GM23338 (cell line): ENCODE measurements around the gene PRR29. TPM values are rescaled to one million over a fixed set of nuclear protein-coding genes. Genes with fewer than 3 reads are reported as not detected.

Source experiments
- ATAC-seq: fragments of 200-7000 bp; cut with Tn5 transposase; 3 replicates; pipeline ENCODE4 v1.9.1; 2020
- DNase-seq: peaks from one replicate; pipeline ENCODE4 v3.0.0-alpha.2; 2015; ENCODE audit warnings: low spot score
- H2AFZ ChIP-seq: fragments of 200-600 bp; sonication (generic); 2 replicates; pipeline ENCODE4 v1.8.0; 2016; ENCODE audit warnings: antibody characterized with exemption, mild to moderate bottlenecking, moderate library complexity
- H3F3A ChIP-seq: fragments of 200-600 bp; sonication (generic); replicated peaks from 2 replicates; pipeline ENCODE4 v1.8.0; 2017; ENCODE audit warnings: antibody characterized with exemption, mixed run types, low read depth
- H3K27ac ChIP-seq: fragments of 200-600 bp; sonication (generic); 2 replicates; pipeline ENCODE4 v1.6.1; 2016; ENCODE audit warnings: low read depth
- H3K27me3 ChIP-seq: fragments of 200-600 bp; sonication (generic); 2 replicates; pipeline ENCODE4 v1.8.0; 2016; ENCODE audit warnings: mild to moderate bottlenecking, mixed run types, moderate library complexity; ENCODE audit not compliant: insufficient read depth
- H3K36me3 ChIP-seq: fragments of 200-600 bp; sonication (generic); 2 replicates; pipeline ENCODE4 v1.8.0; 2016; ENCODE audit warnings: mild to moderate bottlenecking; ENCODE audit not compliant: insufficient read depth
- H3K4me1 ChIP-seq: fragments of 200-600 bp; sonication (generic); 2 replicates; pipeline ENCODE4 v1.8.0; 2016; ENCODE audit warnings: mild to moderate bottlenecking, moderate library complexity; ENCODE audit not compliant: insufficient read depth
- H3K4me2 ChIP-seq: fragments of 200-600 bp; sonication (generic); 2 replicates; pipeline ENCODE4 v1.7.1; 2017; ENCODE audit warnings: mixed run types
- H3K4me3 ChIP-seq: fragments of 200-600 bp; sonication (generic); 2 replicates; pipeline ENCODE4 v1.6.1; 2016; ENCODE audit warnings: mixed run types
- H3K79me2 ChIP-seq: fragments of 200-600 bp; sonication (generic); replicated peaks from 2 replicates; pipeline ENCODE4 v1.8.0; 2017; ENCODE audit warnings: mild to moderate bottlenecking; ENCODE audit not compliant: insufficient read depth
- H3K9me2 ChIP-seq: fragments of 200-600 bp; sonication (generic); 2 replicates; pipeline ENCODE4 v1.8.0; 2017; ENCODE audit not compliant: insufficient read depth
- H4K20me1 ChIP-seq: fragments of 200-600 bp; sonication (generic); replicated peaks from 2 replicates; pipeline ENCODE4 v1.8.0; 2017; ENCODE audit warnings: mild to moderate bottlenecking; ENCODE audit not compliant: insufficient read depth
- H3K27ac Mint-ChIP-seq: 2 replicates; pipeline ENCODE4 v1.8.0; 2020; ENCODE audit warnings: inconsistent platforms, mild to moderate bottlenecking, moderate library complexity, mixed read lengths
- H3K27me3 Mint-ChIP-seq: 3 replicates; pipeline ENCODE4 v1.8.0; 2022; ENCODE audit warnings: low read depth, mild to moderate bottlenecking, moderate library complexity, mixed read lengths, inconsistent platforms; ENCODE audit not compliant: insufficient read depth, poor library complexity
- H3K36me3 Mint-ChIP-seq: 3 replicates; pipeline ENCODE4 v1.8.0; 2021; ENCODE audit warnings: low read depth, mild to moderate bottlenecking, inconsistent platforms, moderate library complexity, mixed read lengths
- H3K4me1 Mint-ChIP-seq: 3 replicates; pipeline ENCODE4 v1.8.0; 2020; ENCODE audit warnings: mild to moderate bottlenecking, inconsistent platforms, mixed read lengths
- H3K4me3 Mint-ChIP-seq: 3 replicates; pipeline ENCODE4 v1.8.0; 2021; ENCODE audit warnings: moderate library complexity, mild to moderate bottlenecking, inconsistent platforms, mixed read lengths
- H3K9me3 Mint-ChIP-seq: 3 replicates; pipeline ENCODE4 v1.8.0; 2020; ENCODE audit warnings: moderate library complexity, mild to moderate bottlenecking, inconsistent platforms, mixed read lengths
- CREB1 ChIP-seq: fragments of 250-450 bp; sonication (Bioruptor Pico); IDR thresholded peaks from 2 replicates; pipeline ENCODE4 v1.5.0; 2020; ENCODE audit warnings: low read depth, mild to moderate bottlenecking, moderate library complexity
- EZH2 ChIP-seq: fragments of 200-600 bp; sonication (generic); IDR thresholded peaks from one replicate; pipeline ENCODE4 v1.8.0; 2017; ENCODE audit warnings: antibody characterized with exemption, mild to moderate bottlenecking, low read depth; ENCODE audit not compliant: unreplicated experiment
- EZH2phosphoT487 ChIP-seq: fragments of 200-600 bp; sonication (generic); IDR thresholded peaks from one replicate; pipeline ENCODE4 v1.8.1; 2018; ENCODE audit warnings: antibody characterized with exemption; ENCODE audit not compliant: unreplicated experiment
- JUNB ChIP-seq: IDR thresholded peaks from one replicate; pipeline ENCODE4 v1.6.1; 2016; ENCODE audit warnings: antibody characterized with exemption; ENCODE audit not compliant: unreplicated experiment
- NANOG ChIP-seq: IDR thresholded peaks from 2 replicates; pipeline ENCODE4 v1.6.1; 2016; ENCODE audit warnings: antibody characterized with exemption, borderline replicate concordance
- POLR2AphosphoS5 ChIP-seq: IDR thresholded peaks from 2 replicates; pipeline ENCODE4 v1.6.1; 2016; ENCODE audit warnings: antibody characterized with exemption, low read depth
- STAT1 ChIP-seq: IDR thresholded peaks from one replicate; pipeline ENCODE4 v1.6.1; 2016; ENCODE audit warnings: antibody characterized with exemption; ENCODE audit not compliant: unreplicated experiment
- ZNF114 ChIP-seq: fragments of 250-450 bp; sonication (Bioruptor Pico); IDR thresholded peaks from 2 replicates; pipeline ENCODE4 v1.5.0; 2020; ENCODE audit warnings: mild to moderate bottlenecking, moderate library complexity
- ZNF331 ChIP-seq: fragments of 250-450 bp; sonication (Bioruptor Pico); IDR thresholded peaks from 2 replicates; pipeline ENCODE4 v1.5.0; 2020; ENCODE audit warnings: low read depth, mild to moderate bottlenecking, moderate library complexity
- polyA plus RNA-seq: library from polyadenylated mRNA; unstranded; fragments of >200 nt; fragmentation: Nextera tagmentation; extraction: Ambion mirVana; gene quantifications from 2 replicates; pipeline ENCODE4 v1.2.1, GENCODE V29; 2016
- total RNA-seq: library from RNA; depleted of rRNA; stranded (reverse); fragments of >200 nt; shearing (Covaris generic); gene quantifications from 2 replicates; pipeline ENCODE4 v1.2.3, GENCODE V29; 2014
- TF ChIP-seq, protein P1 (sequence below): IDR thresholded peaks from 2 replicates; pipeline ENCODE4 v1.6.1; 2016; ENCODE audit warnings: antibody characterized with exemption
- TF ChIP-seq, protein P2 (sequence below): fragments of 250-450 bp; sonication (Bioruptor Pico); IDR thresholded peaks from 2 replicates; pipeline ENCODE4 v1.5.0; 2020; ENCODE audit warnings: mild to moderate bottlenecking, moderate library complexity
- TF ChIP-seq, protein P3 (sequence below): IDR thresholded peaks from one replicate; pipeline ENCODE4 v1.6.1; 2018; ENCODE audit warnings: antibody characterized with exemption; ENCODE audit not compliant: unreplicated experiment
- TF ChIP-seq, protein P4 (sequence below), 2 experiments: fragments of 200-600 bp in 1 of 2; sonication (generic) in 1 of 2; conservative IDR thresholded peaks; 2 replicates each; pipeline versions ENCODE4 v1.5.1 to v1.6.1; 2016 to 2017; ENCODE audit warnings: antibody characterized with exemption in 2 of 2, low read depth in 2 of 2, mild to moderate bottlenecking in 2 of 2, moderate library complexity in 1 of 2

Gene PRR29
- total and polyA plus RNA-seq, 2 experiments from 2014 or later, result 0.24 to 1.3 TPM

DNA sequence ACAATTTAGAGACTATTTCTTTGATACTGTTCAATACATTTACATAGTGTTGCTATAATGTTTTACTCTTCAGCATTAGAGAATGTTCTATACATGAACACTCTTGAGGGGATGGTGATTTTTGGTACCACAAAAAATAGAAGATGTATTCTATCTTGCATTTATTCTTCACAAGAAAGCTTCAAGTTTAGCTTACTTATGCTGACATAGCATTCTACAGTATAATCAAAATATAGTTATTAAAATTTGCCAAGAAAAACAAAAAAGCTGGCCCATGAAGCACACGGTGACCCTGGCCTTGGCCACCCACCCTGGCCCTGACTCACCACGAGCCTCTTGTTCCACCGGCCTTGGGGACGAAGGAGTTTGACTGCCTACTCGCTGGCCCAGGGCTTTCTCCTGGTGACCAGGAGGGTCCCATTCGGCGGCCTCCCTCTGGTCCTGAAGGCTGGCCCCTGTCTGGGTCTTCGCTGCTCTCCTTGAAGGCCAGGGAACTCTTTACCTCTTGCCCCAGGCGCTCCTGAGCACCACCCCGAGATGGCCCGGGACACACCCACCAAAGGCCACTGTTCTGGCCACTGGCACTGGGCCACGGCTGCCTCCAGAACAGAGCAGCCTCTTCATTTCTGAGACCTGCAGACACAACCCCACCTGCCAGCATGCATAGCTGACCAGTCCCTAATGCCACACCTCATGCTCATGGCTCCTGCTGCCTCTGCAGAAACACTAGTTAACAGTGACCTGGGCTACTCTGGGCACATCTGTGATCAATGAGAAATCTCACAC lies 44.7 kb downstream of the PRR29 start:
- H4K20me1 ChIP-seq, result no peaks in the 10 kb centered on the region
- no peaks in the 10 kb centered on the region for H3F3A ChIP-seq
- no peak overlapping the region for H3K27ac ChIP-seq
- H3K9me2 ChIP-seq, result no peaks in the 10 kb centered on the region
- no peak overlapping the region for H3K4me2 ChIP-seq
- Mint-ChIP-seq H3K4me3 (no peak overlapping the region), H3K4me1 (no peaks in the 10 kb centered on the region), H3K27me3 (peaks cover 4% of the 10 kb centered on the region), H3K36me3 (no peaks in the 10 kb centered on the region), H3K9me3 (no peaks in the 10 kb centered on the region), H3K27ac (no peak overlapping the region)
- no peaks in the 10 kb centered on the region for H3K36me3 ChIP-seq
- H2AFZ ChIP-seq, result no peak overlapping the region
- H3K79me2 ChIP-seq, result no peaks in the 10 kb centered on the region
- no peak overlapping the region for H3K4me3 ChIP-seq
- TF ChIP-seq POLR2AphosphoS5, result no peak
- no peak for TF ChIP-seq CREB1 (CRISPR knock-in tag)
- no peak for TF ChIP-seq ZNF331 (CRISPR knock-in tag)
- TF ChIP-seq, protein P1, sequence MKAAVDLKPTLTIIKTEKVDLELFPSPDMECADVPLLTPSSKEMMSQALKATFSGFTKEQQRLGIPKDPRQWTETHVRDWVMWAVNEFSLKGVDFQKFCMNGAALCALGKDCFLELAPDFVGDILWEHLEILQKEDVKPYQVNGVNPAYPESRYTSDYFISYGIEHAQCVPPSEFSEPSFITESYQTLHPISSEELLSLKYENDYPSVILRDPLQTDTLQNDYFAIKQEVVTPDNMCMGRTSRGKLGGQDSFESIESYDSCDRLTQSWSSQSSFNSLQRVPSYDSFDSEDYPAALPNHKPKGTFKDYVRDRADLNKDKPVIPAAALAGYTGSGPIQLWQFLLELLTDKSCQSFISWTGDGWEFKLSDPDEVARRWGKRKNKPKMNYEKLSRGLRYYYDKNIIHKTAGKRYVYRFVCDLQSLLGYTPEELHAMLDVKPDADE, result no peak
- no peak for TF ChIP-seq JUNB
- TF ChIP-seq, protein P2, sequence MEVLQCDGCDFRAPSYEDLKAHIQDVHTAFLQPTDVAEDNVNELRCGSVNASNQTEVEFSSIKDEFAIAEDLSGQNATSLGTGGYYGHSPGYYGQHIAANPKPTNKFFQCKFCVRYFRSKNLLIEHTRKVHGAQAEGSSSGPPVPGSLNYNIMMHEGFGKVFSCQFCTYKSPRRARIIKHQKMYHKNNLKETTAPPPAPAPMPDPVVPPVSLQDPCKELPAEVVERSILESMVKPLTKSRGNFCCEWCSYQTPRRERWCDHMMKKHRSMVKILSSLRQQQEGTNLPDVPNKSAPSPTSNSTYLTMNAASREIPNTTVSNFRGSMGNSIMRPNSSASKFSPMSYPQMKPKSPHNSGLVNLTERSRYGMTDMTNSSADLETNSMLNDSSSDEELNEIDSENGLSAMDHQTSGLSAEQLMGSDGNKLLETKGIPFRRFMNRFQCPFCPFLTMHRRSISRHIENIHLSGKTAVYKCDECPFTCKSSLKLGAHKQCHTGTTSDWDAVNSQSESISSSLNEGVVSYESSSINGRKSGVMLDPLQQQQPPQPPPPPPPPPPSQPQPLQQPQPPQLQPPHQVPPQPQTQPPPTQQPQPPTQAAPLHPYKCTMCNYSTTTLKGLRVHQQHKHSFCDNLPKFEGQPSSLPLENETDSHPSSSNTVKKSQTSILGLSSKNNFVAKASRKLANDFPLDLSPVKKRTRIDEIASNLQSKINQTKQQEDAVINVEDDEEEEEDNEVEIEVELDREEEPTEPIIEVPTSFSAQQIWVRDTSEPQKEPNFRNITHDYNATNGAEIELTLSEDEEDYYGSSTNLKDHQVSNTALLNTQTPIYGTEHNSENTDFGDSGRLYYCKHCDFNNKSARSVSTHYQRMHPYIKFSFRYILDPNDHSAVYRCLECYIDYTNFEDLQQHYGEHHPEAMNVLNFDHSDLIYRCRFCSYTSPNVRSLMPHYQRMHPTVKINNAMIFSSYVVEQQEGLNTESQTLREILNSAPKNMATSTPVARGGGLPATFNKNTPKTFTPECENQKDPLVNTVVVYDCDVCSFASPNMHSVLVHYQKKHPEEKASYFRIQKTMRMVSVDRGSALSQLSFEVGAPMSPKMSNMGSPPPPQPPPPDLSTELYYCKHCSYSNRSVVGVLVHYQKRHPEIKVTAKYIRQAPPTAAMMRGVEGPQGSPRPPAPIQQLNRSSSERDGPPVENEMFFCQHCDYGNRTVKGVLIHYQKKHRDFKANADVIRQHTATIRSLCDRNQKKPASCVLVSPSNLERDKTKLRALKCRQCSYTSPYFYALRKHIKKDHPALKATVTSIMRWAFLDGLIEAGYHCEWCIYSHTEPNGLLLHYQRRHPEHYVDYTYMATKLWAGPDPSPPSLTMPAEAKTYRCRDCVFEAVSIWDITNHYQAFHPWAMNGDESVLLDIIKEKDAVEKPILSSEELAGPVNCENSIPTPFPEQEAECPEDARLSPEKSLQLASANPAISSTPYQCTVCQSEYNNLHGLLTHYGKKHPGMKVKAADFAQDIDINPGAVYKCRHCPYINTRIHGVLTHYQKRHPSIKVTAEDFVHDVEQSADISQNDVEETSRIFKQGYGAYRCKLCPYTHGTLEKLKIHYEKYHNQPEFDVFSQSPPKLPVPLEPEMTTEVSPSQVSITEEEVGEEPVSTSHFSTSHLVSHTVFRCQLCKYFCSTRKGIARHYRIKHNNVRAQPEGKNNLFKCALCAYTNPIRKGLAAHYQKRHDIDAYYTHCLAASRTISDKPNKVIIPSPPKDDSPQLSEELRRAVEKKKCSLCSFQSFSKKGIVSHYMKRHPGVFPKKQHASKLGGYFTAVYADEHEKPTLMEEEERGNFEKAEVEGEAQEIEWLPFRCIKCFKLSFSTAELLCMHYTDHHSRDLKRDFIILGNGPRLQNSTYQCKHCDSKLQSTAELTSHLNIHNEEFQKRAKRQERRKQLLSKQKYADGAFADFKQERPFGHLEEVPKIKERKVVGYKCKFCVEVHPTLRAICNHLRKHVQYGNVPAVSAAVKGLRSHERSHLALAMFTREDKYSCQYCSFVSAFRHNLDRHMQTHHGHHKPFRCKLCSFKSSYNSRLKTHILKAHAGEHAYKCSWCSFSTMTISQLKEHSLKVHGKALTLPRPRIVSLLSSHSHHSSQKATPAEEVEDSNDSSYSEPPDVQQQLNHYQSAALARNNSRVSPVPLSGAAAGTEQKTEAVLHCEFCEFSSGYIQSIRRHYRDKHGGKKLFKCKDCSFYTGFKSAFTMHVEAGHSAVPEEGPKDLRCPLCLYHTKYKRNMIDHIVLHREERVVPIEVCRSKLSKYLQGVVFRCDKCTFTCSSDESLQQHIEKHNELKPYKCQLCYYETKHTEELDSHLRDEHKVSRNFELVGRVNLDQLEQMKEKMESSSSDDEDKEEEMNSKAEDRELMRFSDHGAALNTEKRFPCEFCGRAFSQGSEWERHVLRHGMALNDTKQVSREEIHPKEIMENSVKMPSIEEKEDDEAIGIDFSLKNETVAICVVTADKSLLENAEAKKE (CRISPR knock-in tag), result no peak
- no peak for TF ChIP-seq EZH2phosphoT487
- no peak for TF ChIP-seq ZNF114
- TF ChIP-seq, protein P3, sequence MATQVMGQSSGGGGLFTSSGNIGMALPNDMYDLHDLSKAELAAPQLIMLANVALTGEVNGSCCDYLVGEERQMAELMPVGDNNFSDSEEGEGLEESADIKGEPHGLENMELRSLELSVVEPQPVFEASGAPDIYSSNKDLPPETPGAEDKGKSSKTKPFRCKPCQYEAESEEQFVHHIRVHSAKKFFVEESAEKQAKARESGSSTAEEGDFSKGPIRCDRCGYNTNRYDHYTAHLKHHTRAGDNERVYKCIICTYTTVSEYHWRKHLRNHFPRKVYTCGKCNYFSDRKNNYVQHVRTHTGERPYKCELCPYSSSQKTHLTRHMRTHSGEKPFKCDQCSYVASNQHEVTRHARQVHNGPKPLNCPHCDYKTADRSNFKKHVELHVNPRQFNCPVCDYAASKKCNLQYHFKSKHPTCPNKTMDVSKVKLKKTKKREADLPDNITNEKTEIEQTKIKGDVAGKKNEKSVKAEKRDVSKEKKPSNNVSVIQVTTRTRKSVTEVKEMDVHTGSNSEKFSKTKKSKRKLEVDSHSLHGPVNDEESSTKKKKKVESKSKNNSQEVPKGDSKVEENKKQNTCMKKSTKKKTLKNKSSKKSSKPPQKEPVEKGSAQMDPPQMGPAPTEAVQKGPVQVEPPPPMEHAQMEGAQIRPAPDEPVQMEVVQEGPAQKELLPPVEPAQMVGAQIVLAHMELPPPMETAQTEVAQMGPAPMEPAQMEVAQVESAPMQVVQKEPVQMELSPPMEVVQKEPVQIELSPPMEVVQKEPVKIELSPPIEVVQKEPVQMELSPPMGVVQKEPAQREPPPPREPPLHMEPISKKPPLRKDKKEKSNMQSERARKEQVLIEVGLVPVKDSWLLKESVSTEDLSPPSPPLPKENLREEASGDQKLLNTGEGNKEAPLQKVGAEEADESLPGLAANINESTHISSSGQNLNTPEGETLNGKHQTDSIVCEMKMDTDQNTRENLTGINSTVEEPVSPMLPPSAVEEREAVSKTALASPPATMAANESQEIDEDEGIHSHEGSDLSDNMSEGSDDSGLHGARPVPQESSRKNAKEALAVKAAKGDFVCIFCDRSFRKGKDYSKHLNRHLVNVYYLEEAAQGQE, result no peak
- no peak for TF ChIP-seq STAT1
- no peak for TF ChIP-seq EZH2
- TF ChIP-seq NANOG, result no peak
- TF ChIP-seq, protein P4, sequence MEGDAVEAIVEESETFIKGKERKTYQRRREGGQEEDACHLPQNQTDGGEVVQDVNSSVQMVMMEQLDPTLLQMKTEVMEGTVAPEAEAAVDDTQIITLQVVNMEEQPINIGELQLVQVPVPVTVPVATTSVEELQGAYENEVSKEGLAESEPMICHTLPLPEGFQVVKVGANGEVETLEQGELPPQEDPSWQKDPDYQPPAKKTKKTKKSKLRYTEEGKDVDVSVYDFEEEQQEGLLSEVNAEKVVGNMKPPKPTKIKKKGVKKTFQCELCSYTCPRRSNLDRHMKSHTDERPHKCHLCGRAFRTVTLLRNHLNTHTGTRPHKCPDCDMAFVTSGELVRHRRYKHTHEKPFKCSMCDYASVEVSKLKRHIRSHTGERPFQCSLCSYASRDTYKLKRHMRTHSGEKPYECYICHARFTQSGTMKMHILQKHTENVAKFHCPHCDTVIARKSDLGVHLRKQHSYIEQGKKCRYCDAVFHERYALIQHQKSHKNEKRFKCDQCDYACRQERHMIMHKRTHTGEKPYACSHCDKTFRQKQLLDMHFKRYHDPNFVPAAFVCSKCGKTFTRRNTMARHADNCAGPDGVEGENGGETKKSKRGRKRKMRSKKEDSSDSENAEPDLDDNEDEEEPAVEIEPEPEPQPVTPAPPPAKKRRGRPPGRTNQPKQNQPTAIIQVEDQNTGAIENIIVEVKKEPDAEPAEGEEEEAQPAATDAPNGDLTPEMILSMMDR (conservative IDR thresholded peaks at IDR 0.05; ENCODE audit: low read depth in 2 of 2), result no peak
- no peak for ATAC-seq
- DNase-seq, result no peak
- H3K4me1 ChIP-seq, result no peaks in the 10 kb centered on the region
- H3K27me3 ChIP-seq, result no peaks in the 10 kb centered on the region
